ENCODE data around the gene CMSS1.

The CMSS1 gene

GRCh38 chr3:99999536-99999935, 181.9 kb downstream of the CMSS1 start:
- DNase-seq (ENCODE audit: low read depth in 2 of 2) = no peak

GRCh38 chr3:100001083-100001482, 183.4 kb downstream of the CMSS1 start:
- no peak for DNase-seq (ENCODE audit: low read depth in 2 of 2)

GRCh38 chr3:100001526-100002270, 184.0 kb downstream of the CMSS1 start:
- no peak for DNase-seq (ENCODE audit: low read depth in 2 of 2)

- no peak for DNase-seq (ENCODE audit: low read depth in 2 of 2)
These were observed 185.1 kb downstream of the CMSS1 start for GRCh38 chr3:100002599-100003350.

- DNase-seq (ENCODE audit: low read depth in 2 of 2) = no peak
These were observed 186.2 kb downstream of the CMSS1 start for GRCh38 chr3:100003609-100004503.

GRCh38 chr3:100004931-100005330, 187.3 kb downstream of the CMSS1 start:
- no peak for DNase-seq (ENCODE audit: low read depth in 2 of 2)

- DNase-seq (ENCODE audit: low read depth in 2 of 2) = no peak
These were observed 188.2 kb downstream of the CMSS1 start for GRCh38 chr3:100005665-100006393.

GRCh38 chr3:100006570-100007271, 189.1 kb downstream of the CMSS1 start:
- DNase-seq (ENCODE audit: low read depth in 2 of 2) = no peak

- no peak for DNase-seq (ENCODE audit: low read depth in 2 of 2)
These were observed 189.7 kb downstream of the CMSS1 start for GRCh38 chr3:100007313-100007712.

- no peak for DNase-seq (ENCODE audit: low read depth in 2 of 2)
These were observed 190.5 kb downstream of the CMSS1 start for GRCh38 chr3:100008081-100008698.

- no peak for DNase-seq (ENCODE audit: low read depth in 2 of 2)
These were observed 191.8 kb downstream of the CMSS1 start for GRCh38 chr3:100009276-100010086.

- DNase-seq (ENCODE audit: low read depth in 2 of 2) = no peak
These were observed 192.4 kb downstream of the CMSS1 start for GRCh38 chr3:100010087-100010417.

GRCh38 chr3:100018806-100019205, 201.1 kb downstream of the CMSS1 start:
- DNase-seq (ENCODE audit: low read depth in 2 of 2) = no peak

- DNase-seq (ENCODE audit: low read depth in 2 of 2) = no peak
These were observed 202.1 kb downstream of the CMSS1 start for GRCh38 chr3:100019719-100020118.

- DNase-seq (ENCODE audit: low read depth in 2 of 2) = no peak
These were observed 203.4 kb downstream of the CMSS1 start for GRCh38 chr3:100020876-100021644.

- no peak for DNase-seq (ENCODE audit: low read depth in 2 of 2)
These were observed 204.8 kb downstream of the CMSS1 start for GRCh38 chr3:100022506-100022905.

GRCh38 chr3:100023150-100023549, 205.5 kb downstream of the CMSS1 start:
- no peak for DNase-seq (ENCODE audit: low read depth in 2 of 2)

- DNase-seq (ENCODE audit: low read depth in 2 of 2) = no peak
These were observed 205.9 kb downstream of the CMSS1 start for GRCh38 chr3:100023595-100023994.
